Measurements from ENCODE around the gene CDH13. TPM values are rescaled to one million over a fixed set of nuclear protein-coding genes. Genes with fewer than 3 reads are reported as not detected.

The CDH13 gene
- total RNA-seq, 2 donors from 2014 or later = 2.4 to 6.3 TPM

- Histone ChIP-seq H3K36me3 (no peaks in the 10 kb centered on the region), H3K4me1 (peaks cover 3% of the 10 kb centered on the region), H3K27me3 (no peaks in the 10 kb centered on the region), H3K27ac (no peak overlapping the region), H3K9me3 (no peaks in the 10 kb centered on the region), H3K4me3 (no peak overlapping the region), H3K9ac (ENCODE audit: low read depth in 2 of 2, low read length in 2 of 2) (no peak overlapping the region)
- no peak for DNase-seq
- intact Hi-C loops (cut with DNase I) = no loop called here
- no peak for TF ChIP-seq CTCF (IDR thresholded peaks at IDR 0.05)
These were observed 26.1 kb downstream of the CDH13 start for GRCh38 chr16:82652826-82653225.

- no peaks in the 10 kb centered on the region for H3K36me3 ChIP-seq
- intact Hi-C loops (cut with DNase I) = no loop called here
- H3K9ac ChIP-seq (ENCODE audit: low read depth in 2 of 2, low read length in 2 of 2) = no peak overlapping the region
- peaks cover 3% of the 10 kb centered on the region for H3K4me1 ChIP-seq
- H3K4me3 ChIP-seq = no peak overlapping the region
- no peaks in the 10 kb centered on the region for H3K9me3 ChIP-seq
- no peak for DNase-seq
- H3K27ac ChIP-seq = peak overlapping the region; percentile 25
- H3K27me3 ChIP-seq = no peaks in the 10 kb centered on the region
- no peak for TF ChIP-seq CTCF (IDR thresholded peaks at IDR 0.05)
These were observed 27.1 kb downstream of the CDH13 start for GRCh38 chr16:82653550-82654511.

GRCh38 chr16:82655072-82655714, 28.4 kb downstream of the CDH13 start:
- intact Hi-C loops (cut with DNase I) = no loop called here
- no peaks in the 10 kb centered on the region for H3K36me3 ChIP-seq
- no peak overlapping the region for H3K27ac ChIP-seq
- no peaks in the 10 kb centered on the region for H3K9me3 ChIP-seq
- H3K4me3 ChIP-seq = no peak overlapping the region
- H3K27me3 ChIP-seq = no peaks in the 10 kb centered on the region
- peak; percentile 37 for DNase-seq
- H3K9ac ChIP-seq (ENCODE audit: low read depth in 2 of 2, low read length in 2 of 2) = no peak overlapping the region
- TF ChIP-seq CTCF (IDR thresholded peaks at IDR 0.05) = no peak
- H3K4me1 ChIP-seq = peaks cover 3% of the 10 kb centered on the region

- no peaks in the 10 kb centered on the region for H3K9me3 ChIP-seq
- no peaks in the 10 kb centered on the region for H3K27me3 ChIP-seq
- TF ChIP-seq CTCF (IDR thresholded peaks at IDR 0.05) = no peak
- intact Hi-C loops (cut with DNase I) = no loop called here
- no peak overlapping the region for H3K4me3 ChIP-seq
- peaks cover 3% of the 10 kb centered on the region for H3K4me1 ChIP-seq
- no peak for DNase-seq
- H3K9ac ChIP-seq (ENCODE audit: low read depth in 2 of 2, low read length in 2 of 2) = no peak overlapping the region
- no peaks in the 10 kb centered on the region for H3K36me3 ChIP-seq
- no peak overlapping the region for H3K27ac ChIP-seq
These were observed 29.1 kb downstream of the CDH13 start for GRCh38 chr16:82655720-82656490.

- no peak for TF ChIP-seq CTCF (IDR thresholded peaks at IDR 0.05)
- DNase-seq = no peak
- Histone ChIP-seq H3K27ac (no peak overlapping the region), H3K9ac (ENCODE audit: low read depth in 2 of 2, low read length in 2 of 2) (no peak overlapping the region), H3K4me1 (no peaks in the 10 kb centered on the region), H3K4me3 (no peak overlapping the region), H3K27me3 (no peaks in the 10 kb centered on the region), H3K36me3 (no peaks in the 10 kb centered on the region), H3K9me3 (no peaks in the 10 kb centered on the region)
- intact Hi-C loops (cut with DNase I) = no loop called here
These were observed 30.5 kb downstream of the CDH13 start for GRCh38 chr16:82657239-82657638.
